RWPE2 (cell line): ENCODE data around the gene OR52E1.

ENCODE experiments used
- ATAC-seq: fragments of 200-7000 bp; cut with Tn5 transposase; 3 replicates; pipeline ENCODE4 v1.9.1; 2021; ENCODE audit warnings: low read depth
- DNase-seq: peaks from one replicate; pipeline ENCODE4 v3.0.0-alpha.2; 2020; ENCODE audit warnings: low spot score
- H3K27ac ChIP-seq: fragments of 450-650 bp; 2 replicates; pipeline ENCODE4 v1.5.1; 2017; ENCODE audit warnings: mild to moderate bottlenecking; ENCODE audit not compliant: poor library complexity, severe bottlenecking
- H3K27me3 ChIP-seq: fragments of 250-450 bp; sonication (Bioruptor Pico); 2 replicates; pipeline ENCODE4 v1.5.1; 2021; ENCODE audit warnings: mild to moderate bottlenecking, moderate library complexity; ENCODE audit not compliant: insufficient read depth, poor library complexity, severe bottlenecking
- H3K36me3 ChIP-seq: fragments of 250-450 bp; sonication (Bioruptor Pico); 2 replicates; pipeline ENCODE4 v1.5.1; 2020; ENCODE audit warnings: low read depth, mild to moderate bottlenecking, moderate library complexity
- H3K4me1 ChIP-seq: fragments of 250-450 bp; sonication (Bioruptor Pico); 2 replicates; pipeline ENCODE4 v1.5.1; 2021; ENCODE audit warnings: mild to moderate bottlenecking, moderate library complexity; ENCODE audit not compliant: insufficient read depth, poor library complexity, severe bottlenecking
- H3K4me3 ChIP-seq: fragments of 250-450 bp; sonication (Bioruptor Pico); 2 replicates; pipeline ENCODE4 v1.5.1; 2021; ENCODE audit warnings: mild to moderate bottlenecking, moderate library complexity; ENCODE audit not compliant: severe bottlenecking
- H3K9me3 ChIP-seq: fragments of 250-450 bp; sonication (Bioruptor Pico); 2 replicates; pipeline ENCODE4 v1.5.1; 2021; ENCODE audit warnings: mild to moderate bottlenecking, moderate library complexity; ENCODE audit not compliant: severe bottlenecking
- TF ChIP-seq, protein P1 (sequence below): fragments of 450-650 bp; IDR thresholded peaks from one replicate; pipeline ENCODE4 v1.5.1; 2017; ENCODE audit warnings: mild to moderate bottlenecking, moderate library complexity; ENCODE audit not compliant: poor library complexity, severe bottlenecking

Gene OR52E1

DNA sequence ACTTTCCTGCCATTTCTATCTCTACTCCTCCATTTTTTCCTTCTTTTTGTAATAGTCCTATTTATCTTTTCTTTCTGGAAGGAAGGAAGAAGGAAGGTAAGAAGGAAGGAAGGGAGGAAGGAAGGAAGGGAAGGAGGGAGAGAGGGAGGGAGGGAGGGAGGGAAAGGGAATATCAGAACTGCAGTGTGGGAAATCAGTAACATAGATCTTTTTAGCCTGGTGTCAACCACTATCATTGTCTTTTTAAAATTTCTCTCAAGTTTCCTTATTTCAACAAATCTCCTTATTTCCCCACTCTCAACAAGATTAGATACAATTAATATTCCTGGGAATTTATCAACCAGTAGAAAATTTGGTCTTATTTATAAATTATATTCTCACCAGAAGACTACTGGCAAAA lies 33.7 kb downstream of the OR52E1 start:
- H3K36me3 ChIP-seq: no peaks in the 10 kb centered on the region
- ATAC-seq: no peak
- no peak overlapping the region for H3K4me3 ChIP-seq
- H3K4me1 ChIP-seq: no peaks in the 10 kb centered on the region
- DNase-seq: no peak
- no peaks in the 10 kb centered on the region for H3K9me3 ChIP-seq
- no peak overlapping the region for H3K27ac ChIP-seq
- TF ChIP-seq, protein P1, sequence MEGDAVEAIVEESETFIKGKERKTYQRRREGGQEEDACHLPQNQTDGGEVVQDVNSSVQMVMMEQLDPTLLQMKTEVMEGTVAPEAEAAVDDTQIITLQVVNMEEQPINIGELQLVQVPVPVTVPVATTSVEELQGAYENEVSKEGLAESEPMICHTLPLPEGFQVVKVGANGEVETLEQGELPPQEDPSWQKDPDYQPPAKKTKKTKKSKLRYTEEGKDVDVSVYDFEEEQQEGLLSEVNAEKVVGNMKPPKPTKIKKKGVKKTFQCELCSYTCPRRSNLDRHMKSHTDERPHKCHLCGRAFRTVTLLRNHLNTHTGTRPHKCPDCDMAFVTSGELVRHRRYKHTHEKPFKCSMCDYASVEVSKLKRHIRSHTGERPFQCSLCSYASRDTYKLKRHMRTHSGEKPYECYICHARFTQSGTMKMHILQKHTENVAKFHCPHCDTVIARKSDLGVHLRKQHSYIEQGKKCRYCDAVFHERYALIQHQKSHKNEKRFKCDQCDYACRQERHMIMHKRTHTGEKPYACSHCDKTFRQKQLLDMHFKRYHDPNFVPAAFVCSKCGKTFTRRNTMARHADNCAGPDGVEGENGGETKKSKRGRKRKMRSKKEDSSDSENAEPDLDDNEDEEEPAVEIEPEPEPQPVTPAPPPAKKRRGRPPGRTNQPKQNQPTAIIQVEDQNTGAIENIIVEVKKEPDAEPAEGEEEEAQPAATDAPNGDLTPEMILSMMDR: no peak
- no peaks in the 10 kb centered on the region for H3K27me3 ChIP-seq

DNA sequence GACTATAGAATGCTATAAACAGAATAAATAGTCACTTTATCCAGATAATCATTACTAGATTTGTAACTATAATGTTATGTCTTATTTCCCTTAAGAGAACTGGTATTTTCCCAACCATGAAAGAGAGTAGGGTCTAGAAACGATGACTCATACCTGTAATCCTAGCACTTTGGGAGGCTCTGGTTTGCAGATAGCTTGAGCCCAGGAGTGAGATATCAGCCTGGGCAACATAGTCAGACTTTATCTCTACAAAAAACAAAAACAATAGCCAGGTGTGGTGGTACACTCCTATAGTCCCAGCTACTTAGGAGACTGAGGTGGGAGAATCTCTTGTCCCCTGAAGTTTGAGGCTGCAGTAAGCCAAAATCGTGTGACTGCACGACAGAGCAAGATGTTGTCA lies 37.9 kb downstream of the OR52E1 start:
- no peaks in the 10 kb centered on the region for H3K4me1 ChIP-seq
- no peaks in the 10 kb centered on the region for H3K27me3 ChIP-seq
- ATAC-seq: no peak
- H3K4me3 ChIP-seq: no peak overlapping the region
- no peaks in the 10 kb centered on the region for H3K36me3 ChIP-seq
- H3K27ac ChIP-seq: no peak overlapping the region
- TF ChIP-seq, protein P1: no peak
- DNase-seq: no peak
- H3K9me3 ChIP-seq: no peaks in the 10 kb centered on the region

DNA sequence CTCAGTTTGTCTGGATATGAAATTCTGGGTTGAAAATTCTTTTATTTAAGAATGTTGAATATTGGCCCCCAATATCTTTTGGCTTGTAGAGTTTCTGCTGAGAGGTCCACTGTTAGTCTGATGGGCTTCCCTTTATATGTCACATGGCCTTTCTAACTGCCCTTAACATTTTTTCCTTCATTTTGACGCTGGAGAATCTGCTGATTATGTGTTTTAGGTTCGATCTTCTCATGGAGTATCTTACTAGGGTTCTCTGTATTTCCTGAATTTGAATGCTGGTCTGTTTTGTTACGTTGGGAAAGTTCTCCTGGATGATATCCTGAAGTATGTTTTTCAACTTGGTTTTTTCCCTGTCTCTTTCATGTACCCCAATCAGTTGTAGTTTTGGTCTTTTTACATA lies 46.0 kb downstream of the OR52E1 start:
- Histone ChIP-seq H3K27me3 (no peaks in the 10 kb centered on the region), H3K27ac (no peak overlapping the region), H3K9me3 (no peaks in the 10 kb centered on the region), H3K36me3 (no peaks in the 10 kb centered on the region), H3K4me3 (no peak overlapping the region), H3K4me1 (no peaks in the 10 kb centered on the region)
- ATAC-seq (no peak), DNase-seq (no peak)
- TF ChIP-seq, protein P1: no peak

DNA sequence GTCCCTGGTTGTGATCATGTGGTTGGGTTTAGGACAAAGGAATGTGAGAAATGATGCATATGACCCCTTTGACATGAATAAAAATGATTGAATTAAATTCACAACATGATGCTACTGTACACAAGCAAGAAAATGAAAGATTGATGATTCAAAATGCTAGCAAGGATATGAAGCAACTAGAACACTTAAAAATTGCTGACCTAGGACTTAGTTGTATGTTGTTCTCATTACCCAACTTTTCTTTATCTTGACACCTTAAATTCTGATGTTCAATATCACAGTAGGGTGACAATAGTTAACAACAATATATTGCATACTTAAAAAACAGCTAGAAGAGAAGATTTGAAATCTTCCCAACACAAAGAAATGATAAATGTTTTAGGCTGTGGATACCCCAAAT lies 48.2 kb downstream of the OR52E1 start:
- TF ChIP-seq, protein P1: no peak
- H3K9me3 ChIP-seq: no peaks in the 10 kb centered on the region
- no peaks in the 10 kb centered on the region for H3K4me1 ChIP-seq
- no peak overlapping the region for H3K4me3 ChIP-seq
- H3K27ac ChIP-seq: no peak overlapping the region
- ATAC-seq (no peak), DNase-seq (no peak)
- no peaks in the 10 kb centered on the region for H3K27me3 ChIP-seq
- no peaks in the 10 kb centered on the region for H3K36me3 ChIP-seq

DNA sequence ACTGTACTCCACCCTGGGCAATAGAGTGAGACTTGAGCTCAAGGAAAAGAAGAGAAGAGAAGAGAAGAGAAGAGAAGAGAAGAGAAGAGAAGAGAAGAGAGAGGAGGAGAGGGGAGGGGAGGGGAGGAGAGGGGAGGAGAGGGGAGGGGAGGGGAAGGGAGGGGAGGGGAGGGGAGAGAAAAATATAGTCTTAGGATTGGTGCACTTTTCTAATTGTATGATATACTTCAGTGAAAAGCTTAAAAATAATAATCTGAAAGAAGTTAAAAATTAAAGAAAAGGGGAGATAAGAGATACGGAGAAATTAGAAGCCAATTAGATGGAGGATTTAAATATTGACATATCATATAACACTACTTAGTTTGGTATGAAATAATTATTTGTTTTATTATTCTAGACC lies 49.5 kb downstream of the OR52E1 start:
- Histone ChIP-seq H3K36me3 (no peaks in the 10 kb centered on the region), H3K9me3 (no peaks in the 10 kb centered on the region), H3K27ac (no peak overlapping the region), H3K27me3 (peaks cover 3% of the 10 kb centered on the region), H3K4me1 (no peaks in the 10 kb centered on the region), H3K4me3 (no peak overlapping the region)
- ATAC-seq: no peak
- TF ChIP-seq, protein P1: no peak
- DNase-seq: no peak
